Loucy (cell line): ENCODE data around the gene LILRB5.

ENCODE experiments used
- CTCF ChIP-seq: fragments of 200-600 bp; sonication (generic); conservative IDR thresholded peaks from 2 replicates; pipeline ENCODE4 v1.5.1; 2014; ENCODE audit warnings: mild to moderate bottlenecking, antibody characterized with exemption, low read length
- EZH2phosphoT487 ChIP-seq: fragments of 200-600 bp; IDR thresholded peaks from 2 replicates; pipeline ENCODE4 v1.6.1; 2018; ENCODE audit warnings: antibody characterized with exemption, mild to moderate bottlenecking, moderate library complexity, borderline replicate concordance

- TF ChIP-seq CTCF (no peak), EZH2phosphoT487 (no peak)
These were observed 42.0 kb upstream of the LILRB5 start for GRCh38 chr19:54299126-54299498.
